Measurements from ENCODE around the gene FOLR2. TPM values are rescaled to one million over a fixed set of nuclear protein-coding genes. Genes with fewer than 3 reads are reported as not detected.

FOLR2 gene
- total and polyA plus RNA-seq, 10 donors = 16.1 to 62.3 (median 23.0) TPM

GRCh38 chr11:72222106-72222891, 5.7 kb downstream of the FOLR2 start:
- Histone ChIP-seq H3K27ac (peak overlapping the region; percentile 95 to 98 (median 97)), H3K4me3 (peak overlapping the region; percentile 73 to 97 (median 81)), H3K9me3 (no peaks in the 10 kb centered on the region), H3K27me3 (replicated peaks in 1 of 7) (peaks cover 0 to 6% (median 0%) of the 10 kb centered on the region in 7 donors), H3K36me3 (peaks cover 0 to 11% (median 0%) of the 10 kb centered on the region in 6 donors), H3K4me1 (peaks cover 14 to 66% (median 48%) of the 10 kb centered on the region in 6 donors)
- WGBS, 5 donors = 70 to 80% (median 73%) methylated on average over 6 of the region's 6 CpGs
- TF ChIP-seq CTCF (IDR thresholded peaks at IDR 0.05 in 8 of 11, conservative IDR thresholded peaks at IDR 0.05 in 3 of 11) (no peak), POLR2A (IDR thresholded peaks at IDR 0.05) (no peak), POLR2AphosphoS5 (IDR thresholded peaks at IDR 0.05) (no peak)
- peak; percentile 72 for DNase-seq
- intact Hi-C loops (cut with DNase I; ENCODE audit: low total_unique reads) = no loop called here

- 0 to 1% (median 0%) methylated on average over 20 to 47 of the region's 47 CpGs for whole genome bisulfite sequencing, 5 donors
- H3K36me3 ChIP-seq = peaks cover 0 to 19% (median under 1%) of the 10 kb centered on the region in 6 donors
- intact Hi-C loops (cut with DNase I; ENCODE audit: low total_unique reads) = no loop called here
- H3K4me3 ChIP-seq = peak overlapping the region; percentile 73 to 97 (median 81)
- peaks cover 0 to 5% (median 0%) of the 10 kb centered on the region in 7 donors for H3K27me3 ChIP-seq (replicated peaks in 1 of 7)
- peak overlapping the region; percentile 95 to 98 (median 97) for H3K27ac ChIP-seq
- DNase-seq = peak; percentile 98
- no peaks in the 10 kb centered on the region for H3K9me3 ChIP-seq
- H3K4me1 ChIP-seq = peaks cover 14 to 66% (median 44%) of the 10 kb centered on the region in 6 donors
- TF ChIP-seq CTCF (IDR thresholded peaks at IDR 0.05 in 8 of 11, conservative IDR thresholded peaks at IDR 0.05 in 3 of 11) = peak; percentile 8 to 82 (median 65)
- peak in 2 of 3 donors; percentile 27 to 55 for TF ChIP-seq POLR2A (IDR thresholded peaks at IDR 0.05)
- peak; percentile 88 to 94 (median 90) for TF ChIP-seq POLR2AphosphoS5 (IDR thresholded peaks at IDR 0.05)
These were observed 6.5 kb downstream of the FOLR2 start for GRCh38 chr11:72222907-72223614.

- intact Hi-C loops (cut with DNase I; ENCODE audit: low total_unique reads) = no loop called here
- 0 to 1% (median 1%) methylated on average over 24 to 84 of the region's 84 CpGs for WGBS, 5 donors
- TF ChIP-seq POLR2AphosphoS5 (IDR thresholded peaks at IDR 0.05) (no peak), CTCF (IDR thresholded peaks at IDR 0.05 in 8 of 11, conservative IDR thresholded peaks at IDR 0.05 in 3 of 11) (no peak), POLR2A (IDR thresholded peaks at IDR 0.05) (no peak)
These were observed 7.3 kb downstream of the FOLR2 start for GRCh38 chr11:72223615-72224563.

More at GRCh38 chr11:72223615-72224563, 7.3 kb downstream of the FOLR2 start:
- Histone ChIP-seq H3K36me3 (peaks cover 0 to 27% (median 8%) of the 10 kb centered on the region in 6 donors), H3K27ac (peak overlapping the region; percentile 95 to 98 (median 97)), H3K9me3 (no peaks in the 10 kb centered on the region), H3K4me1 (peaks cover 14 to 61% (median 42%) of the 10 kb centered on the region in 6 donors), H3K4me3 (peak overlapping the region; percentile 73 to 97 (median 81)), H3K27me3 (replicated peaks in 1 of 7) (no peaks in the 10 kb centered on the region)
- peak; percentile 93 for DNase-seq
